ENCODE data around the gene TMEM109.

The TMEM109 gene

DNA sequence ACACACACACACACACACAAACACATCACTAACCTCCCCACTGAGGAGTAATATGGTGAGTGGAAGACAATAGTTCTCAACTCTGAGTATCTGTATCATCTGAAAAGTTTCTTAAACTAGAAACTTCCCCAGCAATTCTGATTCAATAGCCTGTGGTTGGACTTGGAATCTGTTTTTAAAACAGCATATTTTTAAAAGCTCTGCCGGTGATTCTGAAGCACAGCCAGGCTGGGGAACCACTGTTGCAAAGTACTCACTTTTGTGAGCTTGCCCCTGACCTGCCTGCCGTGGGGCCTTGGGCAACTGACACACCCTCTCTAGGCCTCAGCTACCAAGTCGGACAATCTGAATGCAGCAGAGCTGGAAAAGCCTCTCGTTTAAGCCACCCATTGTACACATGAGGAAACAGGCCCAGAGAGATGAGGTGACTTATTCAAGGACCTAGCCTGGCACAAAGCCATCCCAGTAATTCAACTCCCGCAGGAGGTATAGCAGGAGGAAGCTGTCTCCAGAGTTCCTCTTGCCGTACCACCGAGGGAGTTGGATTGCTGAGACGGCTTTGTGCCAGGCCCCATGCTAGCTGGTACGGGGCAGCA is 29.1 kb downstream of the TMEM109 start:
- TF ChIP-seq, protein P1, sequence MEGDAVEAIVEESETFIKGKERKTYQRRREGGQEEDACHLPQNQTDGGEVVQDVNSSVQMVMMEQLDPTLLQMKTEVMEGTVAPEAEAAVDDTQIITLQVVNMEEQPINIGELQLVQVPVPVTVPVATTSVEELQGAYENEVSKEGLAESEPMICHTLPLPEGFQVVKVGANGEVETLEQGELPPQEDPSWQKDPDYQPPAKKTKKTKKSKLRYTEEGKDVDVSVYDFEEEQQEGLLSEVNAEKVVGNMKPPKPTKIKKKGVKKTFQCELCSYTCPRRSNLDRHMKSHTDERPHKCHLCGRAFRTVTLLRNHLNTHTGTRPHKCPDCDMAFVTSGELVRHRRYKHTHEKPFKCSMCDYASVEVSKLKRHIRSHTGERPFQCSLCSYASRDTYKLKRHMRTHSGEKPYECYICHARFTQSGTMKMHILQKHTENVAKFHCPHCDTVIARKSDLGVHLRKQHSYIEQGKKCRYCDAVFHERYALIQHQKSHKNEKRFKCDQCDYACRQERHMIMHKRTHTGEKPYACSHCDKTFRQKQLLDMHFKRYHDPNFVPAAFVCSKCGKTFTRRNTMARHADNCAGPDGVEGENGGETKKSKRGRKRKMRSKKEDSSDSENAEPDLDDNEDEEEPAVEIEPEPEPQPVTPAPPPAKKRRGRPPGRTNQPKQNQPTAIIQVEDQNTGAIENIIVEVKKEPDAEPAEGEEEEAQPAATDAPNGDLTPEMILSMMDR (IDR thresholded peaks at IDR 0.05; ENCODE audit: insufficient read depth, low read depth, low read length, missing control alignments): no peak
- no peak for DNase-seq (ENCODE audit: low read depth)
- H3K4me3 ChIP-seq (ENCODE audit: low read depth, low read length): no peak overlapping the region

DNA sequence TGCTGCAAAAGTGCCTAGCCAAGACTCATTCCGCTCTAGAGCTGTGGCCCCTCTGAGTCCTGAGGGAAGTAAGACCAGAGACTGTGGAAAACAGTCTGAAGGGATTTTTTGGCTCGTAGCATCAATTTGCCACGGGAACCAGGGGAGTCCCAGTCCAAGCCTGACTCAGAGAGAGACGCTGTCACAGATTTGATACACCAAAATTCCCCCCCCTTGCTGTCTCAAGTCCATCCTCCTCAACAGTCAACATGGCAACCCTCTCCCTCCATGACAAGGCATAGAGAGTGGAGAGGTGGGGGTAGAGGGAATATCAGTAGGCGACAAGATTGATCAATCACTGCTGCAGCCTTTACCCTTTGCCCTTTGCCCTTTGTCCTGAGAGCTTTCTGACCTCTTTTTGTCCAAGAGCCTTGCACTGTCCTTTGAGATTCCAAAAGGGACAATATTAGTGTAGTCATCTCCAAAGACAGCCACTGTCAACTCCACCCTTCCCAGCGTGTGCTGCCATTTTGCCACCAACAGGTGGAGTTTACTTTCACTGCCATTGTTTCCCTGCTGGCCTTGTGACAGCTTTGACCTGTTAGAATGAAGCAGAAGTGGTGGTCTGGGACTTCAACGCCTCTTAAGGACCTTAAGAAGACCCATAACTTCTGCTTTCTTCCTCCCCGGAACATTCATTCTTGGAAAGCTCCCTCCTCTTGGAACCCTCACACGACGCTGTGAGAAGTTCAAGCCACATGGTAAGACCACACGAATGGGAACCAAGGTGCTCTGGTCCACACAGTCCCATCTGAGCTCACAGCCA is 30.7 kb downstream of the TMEM109 start:
- no peak overlapping the region for H3K4me3 ChIP-seq (ENCODE audit: low read depth, low read length)
- TF ChIP-seq, protein P1 (IDR thresholded peaks at IDR 0.05; ENCODE audit: insufficient read depth, low read depth, low read length, missing control alignments): peak; percentile 48

DNA sequence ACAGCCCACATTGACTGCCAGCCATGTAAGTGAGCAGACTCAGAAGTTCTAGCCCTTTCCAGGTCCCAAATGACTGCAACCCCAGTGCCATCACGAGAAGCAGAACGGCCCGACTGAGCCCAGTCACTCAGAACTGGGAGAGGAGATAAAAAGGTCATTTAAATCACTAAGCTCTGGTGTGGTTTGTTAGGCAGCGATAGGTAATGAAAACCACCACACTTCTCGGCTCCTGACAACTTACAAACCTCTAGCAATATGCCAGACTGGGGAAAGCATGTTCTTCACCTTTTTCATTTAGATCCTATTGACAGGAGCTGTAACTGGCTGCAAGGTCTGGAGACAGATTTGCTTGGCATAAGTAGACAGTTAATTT is 31.3 kb downstream of the TMEM109 start:
- H3K4me3 ChIP-seq (ENCODE audit: low read depth, low read length): no peak overlapping the region
- no peak for DNase-seq (ENCODE audit: low read depth)
- TF ChIP-seq, protein P1 (IDR thresholded peaks at IDR 0.05; ENCODE audit: insufficient read depth, low read depth, low read length, missing control alignments): no peak

More for the DNA sequence above, 30.7 kb downstream of the TMEM109 start:
- DNase-seq (ENCODE audit: low read depth): peak; percentile 59

DNA sequence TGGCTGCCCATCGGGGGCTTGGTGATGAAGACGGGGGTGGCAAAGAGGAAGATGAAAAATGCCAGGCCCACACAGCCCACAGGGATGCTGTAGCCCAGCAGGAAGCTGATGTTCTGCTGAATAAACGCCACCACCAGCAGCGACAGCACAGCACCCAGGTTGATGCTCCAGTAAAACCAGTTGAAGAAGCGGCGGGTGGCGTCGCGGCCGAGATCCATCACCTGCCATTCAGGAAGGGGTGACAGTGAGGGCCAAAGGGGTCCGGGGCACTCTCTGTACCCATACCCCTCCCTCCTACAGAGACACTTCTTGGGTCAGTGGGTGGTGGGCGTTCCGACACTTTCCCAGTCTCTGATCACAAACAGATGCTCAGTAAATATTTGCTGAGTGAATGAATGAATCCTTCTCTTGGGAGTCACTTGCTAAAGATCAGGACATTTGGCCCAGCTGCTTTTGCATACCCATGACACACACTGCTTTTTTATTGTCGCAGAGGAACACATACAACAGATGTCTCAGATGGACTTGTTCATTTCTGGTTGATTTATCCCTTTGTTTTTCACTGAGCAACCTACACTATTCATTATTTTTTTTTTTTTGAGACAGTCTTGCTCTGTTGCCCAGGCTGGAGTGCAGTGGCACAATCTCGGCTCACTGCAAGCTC is 32.8 kb downstream of the TMEM109 start:
- TF ChIP-seq, protein P1 (IDR thresholded peaks at IDR 0.05; ENCODE audit: insufficient read depth, low read depth, low read length, missing control alignments): no peak
- H3K4me3 ChIP-seq (ENCODE audit: low read depth, low read length): no peak overlapping the region
- no peak for DNase-seq (ENCODE audit: low read depth)

DNA sequence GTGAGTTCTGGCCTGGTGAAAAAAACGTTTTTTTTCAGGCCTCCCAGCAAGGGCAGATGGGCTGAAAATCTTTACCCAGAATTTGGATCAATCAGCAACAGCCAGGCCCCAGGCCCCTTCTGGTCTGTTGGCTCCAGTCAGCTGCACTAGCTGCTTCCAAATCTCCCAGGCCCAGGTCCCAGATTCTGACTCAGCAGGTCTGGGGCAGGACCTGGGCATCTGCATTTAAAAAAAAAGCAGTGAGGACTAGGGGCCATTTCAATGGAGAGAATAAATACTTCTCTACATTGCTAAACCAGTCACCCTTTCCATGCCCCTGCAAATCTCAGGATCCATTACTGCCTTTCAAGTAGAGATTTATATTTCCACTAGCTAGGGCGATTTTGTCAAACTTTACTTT is 33.7 kb downstream of the TMEM109 start:
- no peak for DNase-seq (ENCODE audit: low read depth)
- TF ChIP-seq, protein P1 (IDR thresholded peaks at IDR 0.05; ENCODE audit: insufficient read depth, low read depth, low read length, missing control alignments): no peak
- H3K4me3 ChIP-seq (ENCODE audit: low read depth, low read length): no peak overlapping the region

DNA sequence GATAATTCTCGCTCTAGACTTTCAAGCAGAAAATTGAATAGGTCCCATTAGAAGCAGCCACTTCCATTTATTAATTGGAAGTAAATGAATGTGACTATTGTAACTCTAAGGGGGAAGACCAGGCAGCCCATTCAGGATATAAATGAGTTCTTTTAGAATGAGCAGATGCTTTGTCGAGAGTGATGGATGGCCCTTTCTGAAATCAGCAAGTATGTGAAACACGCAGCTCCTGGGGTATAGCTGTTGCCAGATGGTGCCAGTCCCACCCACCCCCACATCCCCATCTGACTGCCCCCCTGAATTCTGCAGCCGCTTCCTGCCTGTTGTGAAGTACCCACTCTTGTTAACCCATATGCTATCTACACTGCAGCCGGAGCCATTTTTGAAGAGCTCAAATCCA is 34.3 kb downstream of the TMEM109 start:
- no peak for DNase-seq (ENCODE audit: low read depth)
- TF ChIP-seq, protein P1 (IDR thresholded peaks at IDR 0.05; ENCODE audit: insufficient read depth, low read depth, low read length, missing control alignments): no peak
- no peak overlapping the region for H3K4me3 ChIP-seq (ENCODE audit: low read depth, low read length)
